Hair follicle dermal papilla cell (primary cell): Measurements from ENCODE around the gene ZNF627. TPM values are rescaled to one million over a fixed set of nuclear protein-coding genes. Genes with fewer than 3 reads are reported as not detected.

Experiments
- total RNA-seq: library from RNA; depleted of rRNA; stranded (reverse); fragments of >200 nt; gene quantifications from 2 replicates; pipeline ENCODE4 v1.2.3, GENCODE V29; 2012

The ZNF627 gene
- 13.5 and 19.0 TPM in 2 replicates for total RNA-seq

GRCh38 chr19:11597202-11598102, at the start of gene ZNF627:
Gene ZNF627 (plus strand): TSS chr19:11597483. CDS start chr19:11597628, 145 bp downstream.

GRCh38 chr19:11558881-11559828, 38.1 kb upstream of the ZNF627 start, which contains the start of gene ELOF1:
Gene ELOF1 (minus strand): TSS chr19:11559230. CDS start chr19:11554347, 4,883 bp downstream.

GRCh38 chr19:11577451-11578257, 19.6 kb upstream of the ZNF627 start, which contains the start of gene ACP5:
Gene ACP5 (minus strand): TSS chr19:11577645. CDS start chr19:11577317, 328 bp downstream.

Other genes starting within 250 kb of the ZNF627 start
- 24.2 and 26.5 TPM in 2 replicates for gene PLPPR2, start 242.1 kb upstream of the ZNF627 start, total RNA-seq
- 0.97 TPM in 2 replicates for gene SWSAP1, start 222.8 kb upstream of the ZNF627 start, total RNA-seq
- gene EPOR, start 213.2 kb upstream of the ZNF627 start, total RNA-seq: 2.3 and 2.8 TPM in 2 replicates
- 0.16 and 1.6 TPM in 2 replicates for gene RGL3, start 178.2 kb upstream of the ZNF627 start, total RNA-seq
- gene ODAD3, start 162.4 kb upstream of the ZNF627 start, total RNA-seq: 0.32 and 0.36 TPM in 2 replicates
- gene PRKCSH, start 161.8 kb upstream of the ZNF627 start, total RNA-seq: 131 and 134 TPM in 2 replicates
- gene ELAVL3, start 116.4 kb upstream of the ZNF627 start, total RNA-seq: 0.73 TPM in 1 of 2 replicates, not detected in the other
- 5.2 and 6.8 TPM in 2 replicates for gene ZNF653, start 91.6 kb upstream of the ZNF627 start, total RNA-seq
- gene ECSIT, start 68.3 kb upstream of the ZNF627 start, total RNA-seq: 28.8 and 33.6 TPM in 2 replicates
- 8.4 and 13.2 TPM in 2 replicates for gene CNN1, start 58.6 kb upstream of the ZNF627 start, total RNA-seq
- gene ELOF1, start 38.3 kb upstream of the ZNF627 start, total RNA-seq: 30.8 TPM in 2 replicates
- 0.61 and 1.3 TPM in 2 replicates for gene ACP5, start 19.8 kb upstream of the ZNF627 start, total RNA-seq
- gene ZNF823, start 141.5 kb downstream of the ZNF627 start, total RNA-seq: 3.6 and 4.3 TPM in 2 replicates
- gene ZNF441, start 169.5 kb downstream of the ZNF627 start, total RNA-seq: 10.8 and 11.8 TPM in 2 replicates
- 3.6 and 4.7 TPM in 2 replicates for gene ZNF491, start 201.0 kb downstream of the ZNF627 start, total RNA-seq
- gene ZNF440, start 216.8 kb downstream of the ZNF627 start, total RNA-seq: 8.5 and 10.4 TPM in 2 replicates